Upper lobe of left lung (tissue), 4 donors: ENCODE results near the gene KIF6.

Source experiments
- CTCF ChIP-seq, 6 experiments: fragments of 450-650 bp in 4 of 6; fragments of 200-600 bp in 2 of 6; sonication (generic) in 2 of 6; IDR thresholded peaks; one replicate each; pipeline ENCODE4 v1.5.1; 2016 to 2019; ENCODE audit warnings: antibody characterized with exemption in 6 of 6
- EP300 ChIP-seq, 4 donors: sonication (generic); formaldehyde crosslinking; IDR thresholded peaks; one replicate each; pipeline ENCODE4 v1.5.1; 2017; ENCODE audit warnings: antibody characterized with exemption in 4 of 4, control low read depth in 2 of 4

- TF ChIP-seq EP300 (IDR thresholded peaks at IDR 0.05) (no peak), CTCF (IDR thresholded peaks at IDR 0.05) (no peak)
Measured at GRCh38 chr6:39515006-39515405, 210.2 kb downstream of the KIF6 start.
